ENCODE results near the gene PLXND1.

- TF ChIP-seq CTCF (IDR thresholded peaks at IDR 0.05) (no peak), POLR2A (IDR thresholded peaks at IDR 0.05) (no peak)
Observed at GRCh38 chr3:129531699-129532098, 74.8 kb downstream of the PLXND1 start.
